HCT116 (cell line): ENCODE data around the gene BHMT. TPM values are rescaled to one million over a fixed set of nuclear protein-coding genes. Genes with fewer than 3 reads are reported as not detected.

ENCODE experiments used
- ATAC-seq: fragments of 200-7000 bp; cut with Tn5 transposase; 2 replicates; pipeline ENCODE4 v1.9.1; 2020; ENCODE audit warnings: mild to moderate bottlenecking, moderate library complexity
- BruUV-seq: library from RNA; stranded (reverse); fragments of 400-500 nt; replicated peaks from 2 replicates; lab custom pipeline; 2021; lab: Mats Ljungman, UMichigan
- CTCF ChIA-PET: fragments of 300-600 bp; sonication (Branson Sonifier 250); formaldehyde crosslinking; loops from one replicate; lab custom pipeline; 2021; ENCODE audit warnings: antibody characterized with exemption; lab: Charles Lee
- POLR2A ChIA-PET: fragments of 300-600, 350-600 bp; sonication (Branson Sonifier 250); formaldehyde crosslinking; loops from one replicate; lab custom pipeline; 2021; ENCODE audit warnings: antibody characterized with exemption; lab: Charles Lee
- RAD21 ChIA-PET, 2 experiments: fragments of 300-600 bp; sonication (Branson Sonifier 250); formaldehyde crosslinking; loops; one replicate each; lab custom pipeline; 2023; ENCODE audit warnings: low total read pairs in 2 of 2; ENCODE audit not compliant: uncharacterized antibody in 2 of 2, unreplicated experiment in 2 of 2, low non-redundant PET in 1 of 2; lab: Charles Lee
- DNase-seq: peaks from one replicate; pipeline ENCODE4 v3.0.0-alpha.2; 2010; ENCODE audit warnings: low read depth, low spot score
- H2AFZ ChIP-seq: fragments of 200-600 bp; shearing (Covaris generic), sonication (generic); 2 replicates; pipeline ENCODE4 v1.6.1; 2017; ENCODE audit warnings: low read depth, mixed run types, mixed read lengths, antibody characterized with exemption, low read length; ENCODE audit not compliant: poor library complexity, severe bottlenecking
- H3K27ac ChIP-seq: 2 replicates; pipeline ENCODE4 v1.5.1; 2012; ENCODE audit warnings: low read depth, low read length
- H3K27me3 ChIP-seq: fragments of 200-600 bp; sonication (generic); 2 replicates; pipeline ENCODE4 v1.6.1; 2016; ENCODE audit warnings: mixed run types, low read length, mixed read lengths; ENCODE audit not compliant: insufficient read depth
- H3K36me3 ChIP-seq, 2 experiments: fragments of 200-500 bp in 1 of 2; fragments of 200-600 bp in 1 of 2; sonication (Bioruptor generic) in 1 of 2; sonication (generic) in 1 of 2; 2 replicates each; pipeline versions ENCODE4 v1.5.1 to v1.6.1; 2014 to 2016; ENCODE audit warnings: low read length in 2 of 2, inconsistent platforms in 1 of 2, mixed read lengths in 1 of 2, mixed run types in 1 of 2; ENCODE audit not compliant: insufficient read depth in 2 of 2, control insufficient read depth in 1 of 2
- H3K4me1 ChIP-seq, 2 experiments: fragments of 200-600 bp in 1 of 2; sonication (generic) in 1 of 2; 2 replicates each; pipeline versions ENCODE4 v1.5.1 to v1.6.1; 2012 to 2017; ENCODE audit warnings: low read length in 2 of 2, inconsistent platforms in 1 of 2, mild to moderate bottlenecking in 1 of 2, mixed read lengths in 1 of 2, mixed run types in 1 of 2, moderate library complexity in 1 of 2; ENCODE audit not compliant: insufficient read depth in 2 of 2, control insufficient read depth in 1 of 2
- H3K4me2 ChIP-seq: fragments of 200-600 bp; sonication (generic); 2 replicates; pipeline ENCODE4 v1.6.1; 2017; ENCODE audit warnings: mixed run types, low read length, mixed read lengths
- H3K4me3 ChIP-seq, 2 experiments: fragments of 200-600 bp in 1 of 2; sonication (generic) in 1 of 2; replicated peaks in 1 of 2; 2 replicates each; pipeline ENCODE4 v1.5.1; 2011 to 2016; ENCODE audit warnings: low read length in 2 of 2, control low read depth in 1 of 2, low read depth in 1 of 2, mild to moderate bottlenecking in 1 of 2, mixed read lengths in 1 of 2, mixed run types in 1 of 2
- H3K79me2 ChIP-seq: fragments of 200-600 bp; sonication (generic); 2 replicates; pipeline ENCODE4 v1.6.1; 2017; ENCODE audit warnings: mild to moderate bottlenecking, mixed run types, low read length, moderate library complexity, mixed read lengths; ENCODE audit not compliant: insufficient read depth
- H3K9ac ChIP-seq: fragments of 200-600 bp; sonication (generic); 2 replicates; pipeline ENCODE4 v1.6.1; 2016; ENCODE audit warnings: low read length, mixed read lengths
- H3K9me2 ChIP-seq: fragments of 200-600 bp; sonication (generic), shearing (Covaris generic); 2 replicates; pipeline ENCODE4 v1.6.1; 2017; ENCODE audit warnings: mixed run types, mild to moderate bottlenecking, moderate library complexity; ENCODE audit not compliant: insufficient read depth
- H3K9me3 ChIP-seq, 2 experiments: fragments of 200-500 bp in 1 of 2; fragments of 200-600 bp in 1 of 2; sonication (Bioruptor generic) in 1 of 2; sonication (generic) in 1 of 2; 2 replicates each; pipeline ENCODE4 v1.6.1; 2014 to 2017; ENCODE audit warnings: low read length in 2 of 2, mixed read lengths in 2 of 2, inconsistent platforms in 1 of 2, low read depth in 1 of 2, mild to moderate bottlenecking in 1 of 2, mixed run types in 1 of 2, moderate library complexity in 1 of 2; ENCODE audit not compliant: control insufficient read depth in 1 of 2, insufficient read depth in 1 of 2
- H4K20me1 ChIP-seq: fragments of 200-600 bp; sonication (generic), shearing (Covaris generic); 2 replicates; pipeline ENCODE4 v1.6.1; 2017; ENCODE audit warnings: mixed run types, mild to moderate bottlenecking, moderate library complexity; ENCODE audit not compliant: insufficient read depth
- ATF3 ChIP-seq: IDR thresholded peaks from 2 replicates; pipeline ENCODE4 v1.6.1; 2012
- CEBPB ChIP-seq: IDR thresholded peaks from 2 replicates; pipeline ENCODE4 v1.6.1; 2012; ENCODE audit warnings: low read depth
- EGR1 ChIP-seq: IDR thresholded peaks from 2 replicates; pipeline ENCODE4 v1.6.1; 2012; ENCODE audit warnings: low read depth
- ELF1 ChIP-seq: IDR thresholded peaks from 2 replicates; pipeline ENCODE4 v1.6.1; 2012; ENCODE audit warnings: low read depth, borderline replicate concordance
- EZH2 ChIP-seq: fragments of 200-600 bp; sonication (generic); IDR thresholded peaks from 2 replicates; pipeline ENCODE4 v1.6.1; 2017; ENCODE audit warnings: antibody characterized with exemption, mixed run types
- EZH2phosphoT487 ChIP-seq: fragments of 200-600 bp; IDR thresholded peaks from 2 replicates; pipeline ENCODE4 v1.6.1; 2018; ENCODE audit warnings: antibody characterized with exemption, borderline replicate concordance
- FOSL1 ChIP-seq: IDR thresholded peaks from 2 replicates; pipeline ENCODE4 v1.6.1; 2012; ENCODE audit warnings: low read depth
- POLR2A ChIP-seq: IDR thresholded peaks from 2 replicates; pipeline ENCODE4 v1.7.0; 2011; ENCODE audit warnings: borderline replicate concordance; ENCODE audit not compliant: insufficient read depth, insufficient read length; ENCODE audit errors: extremely low read depth
- POLR2AphosphoS5 ChIP-seq: IDR thresholded peaks from 2 replicates; pipeline ENCODE4 v1.6.1; 2011; ENCODE audit warnings: mild to moderate bottlenecking, low read depth, low read length, moderate library complexity
- SRF ChIP-seq: IDR thresholded peaks from 2 replicates; pipeline ENCODE4 v1.6.1; 2012; ENCODE audit warnings: low read depth
- YY1 ChIP-seq: IDR thresholded peaks from 2 replicates; pipeline ENCODE4 v1.6.1; 2011; ENCODE audit warnings: low read length, low read depth, moderate library complexity, mild to moderate bottlenecking; ENCODE audit not compliant: insufficient replicate concordance; ENCODE audit errors: extremely low read depth
- ZBTB33 ChIP-seq: IDR thresholded peaks from 2 replicates; pipeline ENCODE4 v1.6.1; 2011; ENCODE audit warnings: mild to moderate bottlenecking, low read length, moderate library complexity; ENCODE audit not compliant: insufficient replicate concordance; ENCODE audit errors: extremely low read depth
- ZNF274 ChIP-seq: fragments of 200-500 bp; sonication (Bioruptor generic); IDR thresholded peaks from 2 replicates; pipeline ENCODE4 v1.6.1; 2014; ENCODE audit warnings: mild to moderate bottlenecking, low read depth, low read length, inconsistent platforms
- intact Hi-C: fragments of 100-400 bp; cut with micrococcal nuclease; formaldehyde crosslinking; loops from 2 replicates; pipeline ENCODE4 v1.10.0; 2022
- total RNA-seq: library from RNA; stranded (reverse); gene quantifications from one replicate; pipeline ENCODE4 v1.2.1, GENCODE V29; 2021; ENCODE audit not compliant: unreplicated experiment
- TF ChIP-seq, protein P1 (sequence below): IDR thresholded peaks from 2 replicates; pipeline ENCODE4 v1.6.1; 2012
- TF ChIP-seq, protein P2 (sequence below), 3 experiments: fragments of 200-600 bp in 1 of 3; sonication (generic) in 1 of 3; IDR thresholded peaks in 2 of 3; conservative IDR thresholded peaks in 1 of 3; 2 replicates each; pipeline ENCODE4 v1.5.1; 2012 to 2017; ENCODE audit warnings: low read depth in 2 of 3, low read length in 2 of 3, antibody characterized with exemption in 1 of 3, borderline replicate concordance in 1 of 3, control low read depth in 1 of 3, mild to moderate bottlenecking in 1 of 3, mixed read lengths in 1 of 3, mixed run types in 1 of 3, moderate library complexity in 1 of 3; ENCODE audit not compliant: insufficient read depth in 1 of 3

BHMT gene
- total RNA-seq, 1 experiment from 2014 or later = 0.44 TPM

DNA sequence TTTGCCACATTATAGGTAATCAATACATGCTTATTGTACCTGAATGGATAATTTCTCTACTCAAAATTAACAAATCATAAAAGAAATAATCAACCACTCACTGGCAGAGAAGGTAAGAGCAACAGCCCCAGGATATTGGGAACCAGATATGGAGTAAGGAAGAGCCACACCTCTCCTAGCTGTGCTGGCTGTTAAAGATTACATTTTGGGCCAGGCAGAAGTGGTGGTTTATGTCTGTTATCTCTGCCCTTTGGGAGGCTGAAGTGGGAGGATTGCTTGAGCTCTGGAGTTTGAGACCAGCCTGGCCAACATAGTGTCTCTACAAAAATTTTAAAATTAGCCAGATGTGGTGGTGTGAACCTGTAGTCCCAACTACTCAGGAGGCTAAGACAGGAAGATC lies 56.4 kb downstream of the BHMT start:
- BruUV-seq = no TSS peak
- POLR2A ChIA-PET = no interaction called here
- no peaks in the 10 kb centered on the region for H3K9me3 ChIP-seq
- intact Hi-C loops = no loop called here
- H3K36me3 ChIP-seq = no peaks in the 10 kb centered on the region
- DNase-seq (no peak), ATAC-seq (no peak)
- H3K9me2 ChIP-seq = no peaks in the 10 kb centered on the region
- no peak overlapping the region for H3K27ac ChIP-seq
- no peak overlapping the region for H3K4me2 ChIP-seq
- no peak overlapping the region for H2AFZ ChIP-seq
- no peak overlapping the region for H3K4me3 ChIP-seq
- CTCF ChIA-PET = interaction anchor here (1.3 kb wide), 1 partner anchor 35 kb away, joined by 3 read pairs; no protein-coding TSS in a partner anchor
- TF ChIP-seq ZNF274 = no peak
- TF ChIP-seq EZH2 = no peak
- TF ChIP-seq SRF = no peak
- TF ChIP-seq FOSL1 = no peak
- no peak for TF ChIP-seq ATF3
- no peak for TF ChIP-seq CEBPB
- TF ChIP-seq YY1 = no peak
- TF ChIP-seq POLR2AphosphoS5 = no peak
- no peak for TF ChIP-seq ELF1
- TF ChIP-seq ZBTB33 = no peak
- no peak for TF ChIP-seq EGR1
- TF ChIP-seq, protein P1, sequence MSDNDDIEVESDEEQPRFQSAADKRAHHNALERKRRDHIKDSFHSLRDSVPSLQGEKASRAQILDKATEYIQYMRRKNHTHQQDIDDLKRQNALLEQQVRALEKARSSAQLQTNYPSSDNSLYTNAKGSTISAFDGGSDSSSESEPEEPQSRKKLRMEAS = no peak
- TF ChIP-seq, protein P2, sequence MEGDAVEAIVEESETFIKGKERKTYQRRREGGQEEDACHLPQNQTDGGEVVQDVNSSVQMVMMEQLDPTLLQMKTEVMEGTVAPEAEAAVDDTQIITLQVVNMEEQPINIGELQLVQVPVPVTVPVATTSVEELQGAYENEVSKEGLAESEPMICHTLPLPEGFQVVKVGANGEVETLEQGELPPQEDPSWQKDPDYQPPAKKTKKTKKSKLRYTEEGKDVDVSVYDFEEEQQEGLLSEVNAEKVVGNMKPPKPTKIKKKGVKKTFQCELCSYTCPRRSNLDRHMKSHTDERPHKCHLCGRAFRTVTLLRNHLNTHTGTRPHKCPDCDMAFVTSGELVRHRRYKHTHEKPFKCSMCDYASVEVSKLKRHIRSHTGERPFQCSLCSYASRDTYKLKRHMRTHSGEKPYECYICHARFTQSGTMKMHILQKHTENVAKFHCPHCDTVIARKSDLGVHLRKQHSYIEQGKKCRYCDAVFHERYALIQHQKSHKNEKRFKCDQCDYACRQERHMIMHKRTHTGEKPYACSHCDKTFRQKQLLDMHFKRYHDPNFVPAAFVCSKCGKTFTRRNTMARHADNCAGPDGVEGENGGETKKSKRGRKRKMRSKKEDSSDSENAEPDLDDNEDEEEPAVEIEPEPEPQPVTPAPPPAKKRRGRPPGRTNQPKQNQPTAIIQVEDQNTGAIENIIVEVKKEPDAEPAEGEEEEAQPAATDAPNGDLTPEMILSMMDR (IDR thresholded peaks at IDR 0.05 in 2 of 3, conservative IDR thresholded peaks at IDR 0.05 in 1 of 3; ENCODE audit: borderline replicate concordance in 1 of 3, insufficient read depth in 1 of 3, low read depth in 2 of 3, low read length in 2 of 3) = no peak
- TF ChIP-seq POLR2A = no peak
- TF ChIP-seq EZH2phosphoT487 = no peak
- no peaks in the 10 kb centered on the region for H3K27me3 ChIP-seq
- RAD21 ChIA-PET = no interaction called here
- no peaks in the 10 kb centered on the region for H3K4me1 ChIP-seq
- H4K20me1 ChIP-seq = no peaks in the 10 kb centered on the region
- no peaks in the 10 kb centered on the region for H3K79me2 ChIP-seq
- H3K9ac ChIP-seq = no peak overlapping the region
